CD4-positive, alpha-beta T cell treated with Interleukin-1 beta for 1 hour (primary cell): Measurements from ENCODE around the gene HAAO.
"Not testable (repeated sequence)": the region's sequence is repeated elsewhere in the genome, so short reads cannot be mapped to it uniquely, and the experiment has no call there.

ENCODE experiments used
- DNase-seq, 2 donors: peaks; one replicate each; pipeline ENCODE4 v3.0.0-alpha.2; 2020 to 2022

HAAO gene

GRCh38 chr2:42743659-42743990 lies 48.8 kb downstream of the HAAO start:
- no peak for DNase-seq

GRCh38 chr2:42742740-42743658 lies 49.4 kb downstream of the HAAO start:
- DNase-seq = no peak

GRCh38 chr2:42741140-42741539 lies 51.2 kb downstream of the HAAO start:
- DNase-seq = no peak

DNA sequence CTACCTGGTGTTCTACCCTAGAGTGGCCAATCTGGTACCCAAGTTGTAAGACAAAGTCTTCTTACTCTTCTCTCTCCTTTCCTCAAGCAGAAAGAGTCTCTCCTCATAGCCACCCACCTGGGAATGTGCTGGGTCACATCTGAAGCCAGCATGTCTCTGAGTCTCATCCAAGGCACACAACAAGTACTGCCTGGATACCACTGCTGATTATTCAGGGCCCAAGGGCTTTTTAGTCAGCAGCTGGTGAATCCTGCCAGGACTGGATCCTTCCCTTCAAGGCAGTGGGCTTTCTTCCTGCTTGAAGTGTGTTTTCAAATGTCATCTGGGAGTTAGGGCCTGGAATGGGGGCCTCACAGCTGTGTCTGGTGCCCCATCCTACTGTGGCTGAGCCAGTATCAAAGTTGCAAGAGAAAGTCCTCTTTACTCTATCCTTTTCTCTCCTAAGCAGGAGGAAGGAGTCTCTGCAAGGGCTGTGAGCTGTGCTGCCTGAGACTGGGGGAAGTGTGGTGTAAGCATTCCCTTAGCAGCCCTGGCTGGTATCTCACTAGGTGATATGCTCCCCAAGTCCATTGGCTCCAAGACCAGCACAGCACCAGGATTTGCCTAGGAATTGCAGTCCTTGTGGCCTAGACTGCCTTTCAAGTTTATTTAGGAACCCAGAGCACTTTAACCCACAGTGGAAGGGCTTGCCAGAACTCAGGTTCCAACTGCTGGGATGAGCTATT lies 55.6 kb downstream of the HAAO start:
- DNase-seq = no peak

DNA sequence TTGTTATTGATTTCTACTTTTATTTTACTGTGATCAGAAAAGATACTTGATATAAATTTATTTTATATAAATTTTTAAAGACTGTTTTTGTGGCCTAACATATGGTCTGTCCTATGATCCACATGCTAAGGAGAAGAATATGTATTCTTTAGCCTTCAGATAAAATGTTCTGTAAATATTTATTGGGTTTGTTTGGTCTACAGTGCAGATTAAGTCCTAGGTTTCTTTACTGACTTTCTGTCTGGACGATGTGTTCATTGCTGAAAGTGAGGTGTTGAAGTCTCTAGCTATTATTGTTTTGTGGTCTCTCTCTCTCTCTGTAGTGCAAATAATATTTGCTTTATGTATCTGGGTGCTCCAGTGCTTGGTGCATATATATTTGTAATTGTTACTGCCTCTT lies 58.5 kb downstream of the HAAO start:
- no peak for DNase-seq

DNA sequence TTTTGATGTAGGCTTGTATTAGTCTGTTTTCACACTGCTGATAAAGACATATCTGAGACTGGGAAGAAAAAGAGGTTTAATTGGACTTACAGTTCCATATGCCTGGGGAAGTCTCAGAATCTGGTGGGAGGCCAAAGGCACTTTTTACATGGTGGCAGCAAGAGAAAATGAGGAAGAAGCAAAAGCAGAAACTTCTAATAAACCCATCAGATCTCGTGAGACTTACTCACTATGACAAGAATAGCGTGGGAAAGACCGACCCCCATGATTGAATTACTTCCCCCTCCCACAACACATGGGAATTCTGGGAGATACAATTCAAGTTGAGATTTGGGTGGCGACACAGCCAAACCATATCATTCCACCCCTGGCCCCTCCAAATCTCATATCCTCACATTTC lies 61.1 kb downstream of the HAAO start:
- DNase-seq = not testable (repeated sequence)

DNA sequence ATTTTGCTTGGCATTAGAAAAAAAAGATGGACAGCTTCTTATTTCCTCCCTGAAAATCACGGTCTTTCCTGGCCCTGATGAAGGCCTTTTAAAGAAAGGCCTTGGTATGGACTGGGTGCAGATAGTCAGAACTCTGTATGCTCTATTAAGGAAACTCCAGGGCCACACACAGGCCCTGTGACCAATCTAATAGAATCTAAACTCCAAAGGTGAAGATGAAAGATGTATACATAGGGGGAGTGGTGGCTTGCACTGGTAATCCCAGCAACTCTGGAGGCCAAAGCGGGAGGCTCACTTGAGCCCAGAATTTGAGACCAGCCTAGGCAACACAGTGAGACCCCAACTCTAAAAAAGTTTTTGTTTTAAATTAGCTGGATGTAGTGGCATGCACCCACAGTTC lies 65.7 kb downstream of the HAAO start:
- DNase-seq = no peak

DNA sequence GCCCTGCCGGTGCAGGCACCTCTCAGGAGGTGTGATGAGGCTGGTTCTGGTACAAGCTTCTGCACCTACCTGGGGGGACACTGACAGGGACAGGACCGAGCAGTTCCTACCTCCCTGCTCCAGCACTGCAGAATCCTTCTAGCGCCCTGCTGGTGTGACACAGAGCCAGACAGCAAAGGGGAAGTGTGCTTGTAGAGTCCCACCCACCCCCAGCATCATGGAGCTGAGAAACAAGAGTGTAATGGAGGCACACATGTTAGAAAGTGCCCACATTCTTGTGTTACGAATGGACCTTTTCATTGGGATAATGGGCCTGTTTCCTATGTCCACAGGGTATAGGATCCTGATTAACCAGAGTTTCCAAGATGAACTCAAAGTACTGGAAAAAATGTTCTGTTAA lies 66.7 kb downstream of the HAAO start:
- DNase-seq = peak in 1 of 2 donors; percentile 27

GRCh38 chr2:42724886-42725285 lies 67.5 kb downstream of the HAAO start:
- DNase-seq = no peak

DNA sequence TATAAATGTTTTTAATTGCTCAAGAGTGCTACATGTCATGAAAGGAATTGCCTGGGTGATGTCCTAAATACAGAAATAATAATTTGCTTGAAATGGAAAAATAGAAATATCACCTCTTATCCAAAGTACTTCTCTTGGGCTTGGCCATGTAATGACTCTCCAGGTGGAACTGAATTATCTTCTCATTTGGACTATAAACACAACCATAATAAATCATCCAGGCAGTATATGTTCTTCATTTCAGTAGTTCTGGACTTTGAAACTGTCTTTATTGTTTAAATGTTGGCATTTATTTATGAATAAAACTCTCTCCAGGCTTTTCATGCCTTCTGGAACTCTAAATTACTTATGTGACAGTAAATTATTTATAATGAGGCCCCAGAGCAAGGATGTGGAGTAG lies 68.9 kb downstream of the HAAO start:
- DNase-seq = no peak

GRCh38 chr2:42722320-42723190 lies 69.8 kb downstream of the HAAO start:
- peak; percentile 17 to 64 for DNase-seq

GRCh38 chr2:42721898-42722297 lies 70.5 kb downstream of the HAAO start:
- DNase-seq = no peak
